ENCODE measurements around the gene MTG2.

The MTG2 gene

DNA sequence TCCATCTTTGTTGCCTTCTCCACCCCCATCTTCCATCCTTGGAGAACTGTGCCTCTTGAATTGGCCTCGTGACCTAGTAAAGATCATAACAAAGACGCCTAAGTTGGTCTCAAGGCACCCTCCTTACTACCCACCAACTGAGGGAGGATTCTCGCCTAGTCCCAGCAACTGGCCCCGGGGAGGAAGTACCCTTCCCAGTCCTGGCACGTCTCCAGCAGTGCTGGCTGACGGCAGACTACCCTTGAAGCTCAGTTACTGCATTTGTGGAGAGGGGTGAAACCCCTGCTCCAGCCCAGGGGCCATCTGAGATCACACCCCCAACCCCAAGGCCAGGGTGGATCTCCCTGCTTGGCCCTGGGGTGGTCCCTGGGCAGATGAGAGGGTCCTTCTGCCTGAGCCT is 53.4 kb downstream of the MTG2 start:
- peaks cover 0 to 5% of the 10 kb centered on the region in 2 experiments for H3K36me3 ChIP-seq (ENCODE audit: control insufficient read depth in 1 of 2, insufficient read depth in 2 of 2, low read depth in 1 of 2, low read length in 2 of 2)
- H2BK5ac ChIP-seq (ENCODE audit: low read depth, low read length, poor library complexity, severe bottlenecking): no peak overlapping the region

GRCh38 chr20:62236766-62237513 is 54.1 kb downstream of the MTG2 start:
- peaks cover 14 to 36% of the 10 kb centered on the region in 2 experiments for H3K27me3 ChIP-seq (ENCODE audit: control insufficient read depth in 1 of 2, insufficient read depth in 1 of 2, low read length in 2 of 2)
- no peak overlapping the region for H2AFZ ChIP-seq (ENCODE audit: low read depth, low read length)
- H3K9me3 ChIP-seq (ENCODE audit: control insufficient read depth, low read length): peaks cover 7% of the 10 kb centered on the region
- H3K4me1 ChIP-seq (ENCODE audit: control insufficient read depth, insufficient read depth, low read depth, low read length): peaks cover 14% of the 10 kb centered on the region
- peaks cover 7% of the 10 kb centered on the region for H3K79me1 ChIP-seq (replicated peaks; ENCODE audit: low read length, poor library complexity, severe bottlenecking)
- no peak overlapping the region for H3K23ac ChIP-seq (ENCODE audit: low read length in 2 of 2)
- H2AK5ac ChIP-seq (ENCODE audit: low read length, severe bottlenecking): peak overlapping the region; percentile 70
- peak; percentile 35 for DNase-seq
- H3K27ac ChIP-seq (ENCODE audit: low read length, poor library complexity, severe bottlenecking): no peak overlapping the region
- H2BK12ac ChIP-seq (ENCODE audit: low read length in 2 of 2): no peak overlapping the region
- H3K4me2 ChIP-seq (ENCODE audit: low read length, poor library complexity, severe bottlenecking): no peak overlapping the region
- H3K4ac ChIP-seq (ENCODE audit: low read depth in 1 of 2, low read length in 2 of 2): no peak overlapping the region
- H3K14ac ChIP-seq (ENCODE audit: low read length in 2 of 2): no peak overlapping the region
- H2BK15ac ChIP-seq (ENCODE audit: low read depth, poor library complexity, severe bottlenecking): no peak overlapping the region
- H2BK120ac ChIP-seq (ENCODE audit: low read depth, low read length): no peak overlapping the region
- H3K36me3 ChIP-seq (ENCODE audit: control insufficient read depth in 1 of 2, insufficient read depth in 2 of 2, low read depth in 1 of 2, low read length in 2 of 2): peaks cover 4 to 10% of the 10 kb centered on the region in 2 experiments
- H3K18ac ChIP-seq (ENCODE audit: low read depth in 1 of 2, low read length in 2 of 2): no peak overlapping the region
- no peak overlapping the region for H4K8ac ChIP-seq (ENCODE audit: low read length)
- no peak overlapping the region for H3K4me3 ChIP-seq (ENCODE audit: insufficient read depth in 1 of 2, low read depth in 1 of 2, low read length in 2 of 2)
- H4K91ac ChIP-seq (ENCODE audit: low read length): no peak overlapping the region
- no peak overlapping the region for H3K9ac ChIP-seq (ENCODE audit: low read length)
- 65% methylated on average over 23 of the region's 28 CpGs for WGBS
- H2BK5ac ChIP-seq (ENCODE audit: low read depth, low read length, poor library complexity, severe bottlenecking): no peak overlapping the region

More for the DNA sequence above, 53.4 kb downstream of the MTG2 start:
- no peak overlapping the region for H2BK15ac ChIP-seq (ENCODE audit: low read depth, poor library complexity, severe bottlenecking)
- peaks cover 14 to 43% of the 10 kb centered on the region in 2 experiments for H3K27me3 ChIP-seq (ENCODE audit: control insufficient read depth in 1 of 2, insufficient read depth in 1 of 2, low read length in 2 of 2)
- no peak overlapping the region for H2AK5ac ChIP-seq (ENCODE audit: low read length, severe bottlenecking)
- no peak overlapping the region for H3K4me3 ChIP-seq (ENCODE audit: insufficient read depth in 1 of 2, low read depth in 1 of 2, low read length in 2 of 2)
- no peak overlapping the region for H4K91ac ChIP-seq (ENCODE audit: low read length)
- no peak overlapping the region for H3K23ac ChIP-seq (ENCODE audit: low read length in 2 of 2)
- no peak overlapping the region for H2AFZ ChIP-seq (ENCODE audit: low read depth, low read length)
- 75% methylated on average over 6 of the region's 6 CpGs for WGBS
- H3K79me1 ChIP-seq (replicated peaks; ENCODE audit: low read length, poor library complexity, severe bottlenecking): peaks cover 2% of the 10 kb centered on the region
- DNase-seq: no peak
- peaks cover 12% of the 10 kb centered on the region for H3K4me1 ChIP-seq (ENCODE audit: control insufficient read depth, insufficient read depth, low read depth, low read length)
- H3K14ac ChIP-seq (ENCODE audit: low read length in 2 of 2): no peak overlapping the region
- H3K4me2 ChIP-seq (ENCODE audit: low read length, poor library complexity, severe bottlenecking): no peak overlapping the region
- H3K9me3 ChIP-seq (ENCODE audit: control insufficient read depth, low read length): peaks cover 7% of the 10 kb centered on the region
- H3K9ac ChIP-seq (ENCODE audit: low read length): no peak overlapping the region
- H3K18ac ChIP-seq (ENCODE audit: low read depth in 1 of 2, low read length in 2 of 2): no peak overlapping the region
- no peak overlapping the region for H4K8ac ChIP-seq (ENCODE audit: low read length)
- H2BK12ac ChIP-seq (ENCODE audit: low read length in 2 of 2): no peak overlapping the region
- no peak overlapping the region for H2BK120ac ChIP-seq (ENCODE audit: low read depth, low read length)
- no peak overlapping the region for H3K27ac ChIP-seq (ENCODE audit: low read length, poor library complexity, severe bottlenecking)
- no peak overlapping the region for H3K4ac ChIP-seq (ENCODE audit: low read depth in 1 of 2, low read length in 2 of 2)

DNA sequence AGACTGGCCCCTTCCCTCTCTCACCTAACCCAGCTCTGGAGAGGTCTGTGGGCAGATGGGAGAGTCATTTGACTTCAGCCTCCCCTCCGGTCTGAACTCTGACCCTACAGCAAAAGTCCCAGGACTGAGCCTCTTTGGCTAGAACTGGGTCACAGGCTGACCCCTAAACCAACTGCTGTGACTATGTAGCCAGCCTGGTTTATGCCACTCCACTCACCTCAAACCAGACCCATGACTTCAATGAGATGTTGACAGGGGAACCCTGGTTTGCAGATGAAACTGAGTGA is 54.6 kb downstream of the MTG2 start:
- Histone ChIP-seq H2AFZ (ENCODE audit: low read depth, low read length) (no peak overlapping the region), H3K14ac (ENCODE audit: low read length in 2 of 2) (no peak overlapping the region), H3K9ac (ENCODE audit: low read length) (peak overlapping the region; percentile 8), H3K4me3 (ENCODE audit: insufficient read depth in 1 of 2, low read depth in 1 of 2, low read length in 2 of 2) (peak overlapping the region in 1 of 2 experiments; percentile 85), H3K27ac (ENCODE audit: low read length, poor library complexity, severe bottlenecking) (no peak overlapping the region), H3K36me3 (ENCODE audit: control insufficient read depth in 1 of 2, insufficient read depth in 2 of 2, low read depth in 1 of 2, low read length in 2 of 2) (peaks cover 6 to 15% of the 10 kb centered on the region in 2 experiments), H3K4me2 (ENCODE audit: low read length, poor library complexity, severe bottlenecking) (no peak overlapping the region), H2BK5ac (ENCODE audit: low read depth, low read length, poor library complexity, severe bottlenecking) (no peak overlapping the region), H3K4ac (ENCODE audit: low read depth in 1 of 2, low read length in 2 of 2) (no peak overlapping the region), H3K18ac (ENCODE audit: low read depth in 1 of 2, low read length in 2 of 2) (no peak overlapping the region), H3K9me3 (ENCODE audit: control insufficient read depth, low read length) (peaks cover 7% of the 10 kb centered on the region), H2BK15ac (ENCODE audit: low read depth, poor library complexity, severe bottlenecking) (no peak overlapping the region), H2BK120ac (ENCODE audit: low read depth, low read length) (no peak overlapping the region), H3K4me1 (ENCODE audit: control insufficient read depth, insufficient read depth, low read depth, low read length) (peaks cover 14% of the 10 kb centered on the region), H2AK5ac (ENCODE audit: low read length, severe bottlenecking) (peak overlapping the region; percentile 70), H4K91ac (ENCODE audit: low read length) (no peak overlapping the region), H3K27me3 (ENCODE audit: control insufficient read depth in 1 of 2, insufficient read depth in 1 of 2, low read length in 2 of 2) (peaks cover 14 to 31% of the 10 kb centered on the region in 2 experiments), H3K79me1 (replicated peaks; ENCODE audit: low read length, poor library complexity, severe bottlenecking) (peaks cover 9% of the 10 kb centered on the region), H4K8ac (ENCODE audit: low read length) (no peak overlapping the region), H2BK12ac (ENCODE audit: low read length in 2 of 2) (no peak overlapping the region), H3K23ac (ENCODE audit: low read length in 2 of 2) (no peak overlapping the region)
- no peak for DNase-seq
- WGBS: 71% methylated on average over 1 of the region's 1 CpG

DNA sequence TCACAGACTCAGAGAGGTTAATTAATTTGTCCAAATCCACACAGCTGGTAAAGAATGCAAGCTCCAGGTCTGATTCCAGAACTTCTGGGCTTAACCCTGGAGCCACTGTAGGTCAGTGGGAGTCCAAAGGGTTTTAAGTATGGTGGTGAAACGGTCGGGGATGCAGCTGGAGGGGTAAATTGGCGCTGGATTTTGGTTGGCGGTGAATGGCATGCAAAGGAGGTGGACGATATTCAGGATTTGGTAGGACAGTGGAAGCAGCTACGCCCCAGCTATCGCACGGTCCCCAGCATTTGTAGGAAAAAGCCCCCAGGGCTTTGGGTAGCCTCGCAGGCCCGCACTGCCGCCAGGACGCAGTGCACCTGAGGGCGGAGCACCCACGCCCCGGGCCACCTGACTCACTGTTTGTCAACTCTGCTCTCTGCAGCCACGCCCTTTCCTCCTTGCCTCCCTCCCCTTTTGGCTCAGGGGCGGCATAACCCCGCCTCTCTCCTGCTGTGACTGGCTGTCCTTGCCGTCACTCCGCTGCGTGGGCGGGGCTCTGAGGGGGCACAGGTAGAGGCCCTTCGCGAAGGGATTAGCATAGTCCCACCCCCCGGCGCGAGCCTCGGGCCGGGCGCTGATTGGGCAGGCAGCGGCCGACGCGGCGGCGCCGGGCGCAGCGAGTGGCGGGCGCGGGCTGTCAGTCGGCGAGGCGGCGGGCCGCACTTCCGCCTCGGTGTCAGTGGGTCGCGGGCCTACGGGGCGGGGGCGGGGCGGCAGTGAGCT is 55.2 kb downstream of the MTG2 start, which contains the start of gene OSBPL2:
TSS of gene OSBPL2 (plus strand) at position 721 of the 768 bp plus-strand sequence. CDS start 17,664 bp downstream, outside the sequence.
- Histone ChIP-seq H2BK12ac (ENCODE audit: low read length in 2 of 2) (peak within 1 kb of the TSS in 1 of 2 experiments; percentile 35), H3K27me3 (ENCODE audit: control insufficient read depth in 1 of 2, insufficient read depth in 1 of 2, low read length in 2 of 2) (peaks cover 14 to 27% of the 10 kb centered on the region in 2 experiments), H3K4me2 (ENCODE audit: low read length, poor library complexity, severe bottlenecking) (peak within 1 kb of the TSS; percentile 97), H3K79me1 (replicated peaks; ENCODE audit: low read length, poor library complexity, severe bottlenecking) (peaks cover 11% of the 10 kb centered on the region), H2BK120ac (ENCODE audit: low read depth, low read length) (peak within 1 kb of the TSS; percentile 65), H3K36me3 (ENCODE audit: control insufficient read depth in 1 of 2, insufficient read depth in 2 of 2, low read depth in 1 of 2, low read length in 2 of 2) (peaks cover 12 to 21% of the 10 kb centered on the region in 2 experiments), H3K4me3 (ENCODE audit: insufficient read depth in 1 of 2, low read depth in 1 of 2, low read length in 2 of 2) (peak within 1 kb of the TSS; percentile 84 to 93), H2BK15ac (ENCODE audit: low read depth, poor library complexity, severe bottlenecking) (peak within 1 kb of the TSS; percentile 71), H4K91ac (ENCODE audit: low read length) (no peak within 1 kb of the TSS), H2BK5ac (ENCODE audit: low read depth, low read length, poor library complexity, severe bottlenecking) (no peak within 1 kb of the TSS), H2AFZ (ENCODE audit: low read depth, low read length) (peak within 1 kb of the TSS; percentile 88), H3K9ac (ENCODE audit: low read length) (peak within 1 kb of the TSS; percentile 88), H3K4me1 (ENCODE audit: control insufficient read depth, insufficient read depth, low read depth, low read length) (peaks cover 14% of the 10 kb centered on the region), H2AK5ac (ENCODE audit: low read length, severe bottlenecking) (peak within 1 kb of the TSS; percentile 70), H3K14ac (ENCODE audit: low read length in 2 of 2) (peak within 1 kb of the TSS in 1 of 2 experiments; percentile 85), H3K18ac (ENCODE audit: low read depth in 1 of 2, low read length in 2 of 2) (peak within 1 kb of the TSS; percentile 64 to 91), H4K8ac (ENCODE audit: low read length) (peak within 1 kb of the TSS; percentile 80), H3K9me3 (ENCODE audit: control insufficient read depth, low read length) (peaks cover 7% of the 10 kb centered on the region), H3K27ac (ENCODE audit: low read length, poor library complexity, severe bottlenecking) (peak within 1 kb of the TSS; percentile 16), H3K23ac (ENCODE audit: low read length in 2 of 2) (peak within 1 kb of the TSS in 1 of 2 experiments; percentile 34), H3K4ac (ENCODE audit: low read depth in 1 of 2, low read length in 2 of 2) (peak within 1 kb of the TSS in 1 of 2 experiments; percentile 68)
- 5% methylated on average over 27 of the region's 55 CpGs for WGBS
- DNase-seq: peak; percentile 97
